Measurements from ENCODE around the gene AKIP1. TPM values are rescaled to one million over a fixed set of nuclear protein-coding genes. Genes with fewer than 3 reads are reported as not detected.
"Not testable (repeated sequence)": the region's sequence is repeated elsewhere in the genome, so short reads cannot be mapped to it uniquely, and the experiment has no call there.

The AKIP1 gene
- total RNA-seq, 1 donor from 2014 or later = 25.7 TPM

- DNase-seq = no peak
Measured at GRCh38 chr11:8917157-8917825, 6.3 kb downstream of the AKIP1 start.

DNA sequence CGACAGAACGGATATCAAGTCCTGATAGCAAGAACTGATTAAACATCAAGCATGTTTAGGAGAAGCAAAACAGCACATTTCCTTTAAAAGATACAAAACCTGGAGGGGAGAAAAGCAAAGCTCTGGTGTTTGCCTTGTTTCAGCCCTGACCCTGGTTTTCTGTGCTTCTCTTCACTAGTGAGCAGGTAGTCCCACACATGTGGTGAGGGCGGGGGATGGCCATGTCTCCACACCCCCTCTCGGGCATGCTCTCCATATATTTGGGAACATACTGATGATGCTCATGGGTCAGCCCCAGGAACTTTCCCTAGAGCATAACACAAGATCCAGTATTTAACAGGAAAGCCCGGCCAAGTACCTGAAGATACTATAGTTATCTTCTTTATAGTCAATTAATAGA, 11.7 kb downstream of the AKIP1 start:
- no peak for DNase-seq

GRCh38 chr11:8925711-8926110, 14.7 kb downstream of the AKIP1 start:
- no peak for DNase-seq

GRCh38 chr11:8926236-8926635, 15.2 kb downstream of the AKIP1 start:
- no peak for DNase-seq

DNA sequence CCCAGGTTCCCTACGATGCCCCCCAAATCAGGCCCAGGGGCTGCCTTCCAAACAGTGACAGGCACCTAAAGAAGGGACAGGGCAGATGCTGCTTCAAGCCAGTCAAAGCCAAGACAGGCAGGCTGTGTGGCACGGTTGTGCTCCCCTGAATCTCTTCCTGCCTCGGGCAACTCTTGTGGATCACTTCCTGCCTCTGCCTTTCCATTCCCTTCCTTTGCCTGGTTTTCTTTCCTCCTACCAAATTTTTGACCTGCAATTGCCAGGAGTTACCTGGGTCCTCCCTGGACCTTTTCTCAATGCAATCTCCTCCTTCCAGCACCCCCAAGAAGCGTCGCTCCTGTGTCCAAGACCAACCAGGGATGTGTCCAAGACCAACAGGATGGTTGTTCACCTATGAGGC, 16.2 kb downstream of the AKIP1 start:
- no peak for DNase-seq

GRCh38 chr11:8928205-8928604, 17.2 kb downstream of the AKIP1 start:
- no peak for DNase-seq

GRCh38 chr11:8928981-8929615, 18.1 kb downstream of the AKIP1 start:
- DNase-seq = no peak

DNA sequence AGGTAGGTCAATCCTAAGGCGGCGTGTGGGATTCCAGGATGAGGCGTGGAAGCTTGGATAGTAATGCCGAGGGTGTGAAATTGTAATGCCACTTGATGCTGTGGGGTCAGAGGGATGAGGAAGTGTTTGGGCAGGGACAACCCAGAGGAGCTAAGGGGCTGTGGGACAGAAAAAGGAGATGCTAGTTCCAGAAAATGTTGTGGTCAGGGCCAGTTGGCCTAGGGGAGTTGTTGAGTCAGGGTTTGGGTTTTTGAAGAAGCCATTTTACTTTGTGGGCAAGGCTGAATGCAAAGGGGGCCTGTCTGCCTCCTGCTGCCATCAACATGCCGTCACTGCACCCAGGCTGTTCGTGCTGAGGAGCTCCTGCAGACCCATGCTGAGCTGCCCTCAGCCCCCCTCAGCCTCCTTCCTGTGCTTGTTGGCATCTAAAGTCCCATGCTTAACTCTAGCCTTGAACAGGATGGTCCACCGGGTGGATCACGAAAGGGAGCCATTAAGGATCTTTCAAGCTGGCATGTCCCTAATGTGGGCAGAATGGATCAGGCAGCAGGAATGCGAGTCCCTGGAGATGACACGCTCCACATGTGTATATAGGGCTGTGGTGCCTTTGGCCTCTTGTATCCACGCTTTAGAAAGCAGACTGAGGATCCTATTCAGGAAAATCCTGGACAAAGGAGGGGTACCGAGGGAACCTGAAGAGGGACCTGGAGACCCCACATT, 19.6 kb downstream of the AKIP1 start:
- DNase-seq = no peak

DNA sequence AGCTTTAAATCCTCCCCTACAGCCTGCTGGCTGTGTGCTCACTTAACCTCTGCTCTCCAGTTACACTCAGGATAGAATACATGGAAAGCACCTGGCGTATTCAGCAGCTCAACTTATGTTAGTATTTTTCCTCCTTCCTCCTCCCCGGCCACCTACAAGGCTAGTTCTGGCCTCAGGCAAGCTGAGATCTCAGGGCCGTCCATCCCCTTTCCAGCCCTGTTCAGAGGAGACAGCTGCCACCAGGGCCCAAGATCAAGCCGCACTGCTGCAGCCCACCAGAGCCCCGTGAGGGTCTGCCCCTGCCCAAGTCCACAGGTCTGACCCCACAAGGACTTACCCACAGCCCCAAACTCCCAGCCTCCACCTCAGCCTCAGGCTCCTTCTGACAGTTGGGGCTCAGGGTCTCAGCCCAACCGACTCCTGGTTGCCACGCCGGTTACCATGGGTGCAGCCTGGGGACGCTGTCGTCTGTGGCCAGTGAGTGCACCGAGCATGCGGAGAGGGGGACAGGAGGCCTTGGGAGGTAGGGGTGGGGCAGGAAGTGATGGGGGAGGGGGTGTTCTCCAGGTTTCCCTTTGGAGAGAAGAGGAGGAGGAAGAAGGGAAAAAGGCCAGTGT, 21.7 kb downstream of the AKIP1 start, which contains the start of gene C11orf16:
C11orf16 (minus strand) TSS at position 384 of the 617 bp plus-strand sequence. CDS start 639 bp downstream, outside the sequence.
- no peak for DNase-seq

DNA sequence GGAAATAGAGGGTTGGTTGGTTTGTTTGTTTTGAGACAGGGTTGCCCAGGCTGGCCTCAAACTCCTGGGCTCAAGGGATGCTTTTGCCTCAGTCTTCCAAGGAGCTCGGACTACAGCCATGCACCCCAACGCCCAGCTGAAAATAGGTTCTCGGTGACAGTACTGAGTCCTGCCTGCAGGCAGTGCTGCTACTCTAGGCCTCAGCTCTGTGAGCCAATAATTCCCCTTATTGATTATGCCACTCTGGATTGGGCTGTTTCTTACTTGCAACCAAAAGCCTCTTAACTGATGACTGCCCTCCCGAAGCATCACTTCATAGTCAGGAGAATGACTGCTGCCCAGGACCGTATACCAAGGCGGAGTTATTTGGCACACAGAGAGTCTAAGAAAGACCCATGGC, 22.9 kb downstream of the AKIP1 start:
- DNase-seq = no peak

- no peak for DNase-seq
Measured at GRCh38 chr11:8934742-8935488, 23.9 kb downstream of the AKIP1 start.

GRCh38 chr11:8935789-8936188, 24.8 kb downstream of the AKIP1 start:
- DNase-seq = not testable (repeated sequence)

- DNase-seq = no peak
Measured at GRCh38 chr11:8937159-8937558, 26.2 kb downstream of the AKIP1 start.

DNA sequence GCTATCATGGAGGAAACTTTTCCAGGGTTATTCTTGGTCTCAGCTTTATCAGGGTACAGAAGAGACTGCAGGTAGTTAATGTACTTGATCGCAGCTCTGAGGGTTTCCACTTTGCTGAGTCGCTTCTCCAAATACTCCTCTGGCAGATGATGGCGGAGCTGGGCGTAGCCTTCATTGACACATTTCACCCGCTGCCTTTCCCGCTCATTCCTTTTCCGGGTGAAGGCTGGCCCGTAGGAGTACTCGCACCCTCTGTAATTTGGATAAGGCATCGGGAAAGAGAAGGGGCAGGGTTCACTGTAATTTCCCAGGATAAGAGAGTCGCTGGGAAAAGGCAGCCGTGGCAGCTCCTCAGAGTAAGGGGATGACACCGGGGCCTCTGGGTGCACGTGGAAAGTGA, 26.7 kb downstream of the AKIP1 start:
- no peak for DNase-seq

DNA sequence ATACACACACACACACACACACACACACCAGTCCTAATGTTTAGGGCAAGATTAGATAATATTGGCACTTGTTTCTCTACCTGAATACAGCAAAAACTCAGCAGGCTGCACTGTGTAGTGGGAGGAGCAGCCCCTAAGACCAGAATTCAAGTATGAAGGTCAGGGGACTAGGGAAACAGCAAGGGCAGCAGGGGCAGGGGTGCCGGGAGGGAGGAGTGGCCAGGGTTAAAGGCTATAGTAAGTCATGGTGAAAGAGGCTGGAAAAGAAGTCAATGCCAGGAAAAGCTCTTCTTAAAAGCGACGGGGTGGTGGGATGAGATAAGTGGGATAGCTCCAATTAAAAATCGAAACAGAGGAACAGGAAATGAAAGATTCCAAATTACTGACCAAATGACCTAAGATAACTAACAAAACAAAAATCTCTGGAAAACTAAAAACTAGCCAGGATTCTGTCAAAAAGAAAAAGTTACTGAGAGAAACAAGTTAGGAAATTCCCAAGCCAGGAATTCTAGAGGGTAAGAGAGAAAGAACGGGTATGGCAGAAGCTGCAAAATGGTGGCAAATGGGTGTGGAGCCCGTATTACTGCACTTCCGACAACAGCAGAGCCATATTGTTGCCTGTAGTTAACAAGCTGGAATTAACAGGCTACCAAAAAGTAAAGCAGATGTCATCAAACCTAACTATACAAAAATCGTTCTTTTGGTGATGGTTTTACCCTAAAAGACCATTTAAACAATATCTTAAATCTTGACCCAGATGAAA, 30.5 kb downstream of the AKIP1 start:
- no peak for DNase-seq

GRCh38 chr11:8942518-8943066, 31.6 kb downstream of the AKIP1 start, which contains the start of gene ASCL3:
Gene ASCL3, minus strand, starts transcription at chr11:8943016. Its CDS starts 4,855 bp downstream, at chr11:8938161.
- no peak for DNase-seq

DNA sequence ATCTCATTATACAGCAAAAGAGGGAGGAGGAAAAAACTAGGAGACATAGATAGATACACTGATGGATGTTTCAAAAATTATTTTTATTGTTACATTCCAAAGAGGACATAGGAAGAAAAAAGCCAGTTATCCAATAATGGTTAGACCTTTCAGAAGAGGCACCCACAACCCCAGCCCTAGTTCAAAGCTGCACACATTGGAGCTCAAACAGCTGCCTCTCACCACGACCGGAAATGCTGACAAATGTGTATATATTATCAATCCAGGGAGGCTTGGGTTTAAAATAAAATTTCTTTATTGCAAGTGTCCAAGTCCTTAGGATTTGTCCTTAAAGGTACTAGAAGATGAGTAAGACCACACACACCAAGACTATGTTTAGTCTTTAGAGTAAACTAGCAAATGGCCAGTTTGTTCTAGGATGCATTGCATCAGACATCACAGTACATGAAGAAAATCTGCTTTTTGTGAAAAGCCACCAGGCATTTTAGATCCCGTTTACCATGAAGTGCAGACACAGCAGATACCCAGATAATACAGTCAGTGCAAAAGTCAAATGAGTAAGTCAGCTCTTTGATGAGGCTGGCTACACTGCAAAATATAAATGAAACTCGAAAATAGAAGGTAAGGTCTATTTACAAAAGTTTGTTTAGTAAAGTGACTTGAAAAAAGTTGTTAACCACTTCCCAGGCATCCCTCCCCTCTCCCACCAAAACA, 36.4 kb downstream of the AKIP1 start:
- no peak for DNase-seq

- no peak for DNase-seq
Measured at GRCh38 chr11:8948886-8949285, 37.9 kb downstream of the AKIP1 start.

GRCh38 chr11:8956860-8957259, 45.9 kb downstream of the AKIP1 start:
- DNase-seq = no peak

GRCh38 chr11:8959546-8960166, 48.7 kb downstream of the AKIP1 start:
- no peak for DNase-seq
